ENCODE data around the gene DYNC1I1.

DNA sequence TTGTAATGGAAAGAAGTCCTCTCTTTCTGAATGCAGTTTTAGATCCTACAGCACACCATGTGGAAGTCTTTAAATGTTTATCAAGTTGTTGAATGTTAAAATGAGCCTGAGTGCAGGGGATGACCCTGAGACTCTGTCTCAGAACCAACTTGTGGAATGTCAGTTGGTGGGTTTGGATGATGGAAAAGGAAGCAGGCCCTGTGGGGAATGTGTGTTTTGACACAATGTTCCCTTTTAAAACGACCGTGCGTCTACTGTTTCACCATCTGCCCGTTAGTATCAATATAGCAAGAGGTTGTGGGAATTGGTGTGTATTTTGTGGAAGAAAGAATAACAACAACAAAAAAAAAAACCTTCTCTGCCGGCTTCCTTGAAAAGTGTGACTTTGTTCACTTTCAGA is 8.3 kb downstream of the DYNC1I1 start:
- TF ChIP-seq TAF15 (IDR thresholded peaks at IDR 0.05; ENCODE audit: low read depth, low read length, poor library complexity, severe bottlenecking): no peak
- no peak for TF ChIP-seq MAFK (conservative IDR thresholded peaks at IDR 0.05 in 1 of 2, IDR thresholded peaks at IDR 0.05 in 1 of 2; ENCODE audit: low read length in 2 of 2)
- TF ChIP-seq NFE2 (CRISPR knock-in tag; IDR thresholded peaks at IDR 0.05): no peak
- no peak for TF ChIP-seq ISL2 (CRISPR knock-in tag; IDR thresholded peaks at IDR 0.05)
- TF ChIP-seq HBP1 (CRISPR knock-in tag; IDR thresholded peaks at IDR 0.05; ENCODE audit: low read depth): no peak
- no peak for TF ChIP-seq CBX5 (CRISPR knock-in tag; IDR thresholded peaks at IDR 0.05; ENCODE audit: borderline replicate concordance)
- TF ChIP-seq HNRNPLL (IDR thresholded peaks at IDR 0.05; ENCODE audit: low read depth, low read length, poor library complexity, severe bottlenecking): no peak
- TF ChIP-seq FOXA1 (IDR thresholded peaks at IDR 0.05): no peak
- no peak for TF ChIP-seq FOXA1 (CRISPR knock-in tag; IDR thresholded peaks at IDR 0.05)
- TF ChIP-seq NCOR1 (IDR thresholded peaks at IDR 0.05; ENCODE audit: borderline replicate concordance, low read length): no peak
- no peak for TF ChIP-seq POLR2AphosphoS5 (IDR thresholded peaks at IDR 0.05; ENCODE audit: low read depth, low read length)
- no peak for TF ChIP-seq GLI4 (CRISPR knock-in tag; IDR thresholded peaks at IDR 0.05; ENCODE audit: borderline replicate concordance)

Measured in HepG2 (cell line).